ENCODE results near the gene SRGAP1.

The SRGAP1 gene

GRCh38 chr12:63977441-63977840 lies 132.9 kb downstream of the SRGAP1 start:
- no peak for DNase-seq

- DNase-seq = no peak
These were observed 134.0 kb downstream of the SRGAP1 start for GRCh38 chr12:63978519-63978918.

DNA sequence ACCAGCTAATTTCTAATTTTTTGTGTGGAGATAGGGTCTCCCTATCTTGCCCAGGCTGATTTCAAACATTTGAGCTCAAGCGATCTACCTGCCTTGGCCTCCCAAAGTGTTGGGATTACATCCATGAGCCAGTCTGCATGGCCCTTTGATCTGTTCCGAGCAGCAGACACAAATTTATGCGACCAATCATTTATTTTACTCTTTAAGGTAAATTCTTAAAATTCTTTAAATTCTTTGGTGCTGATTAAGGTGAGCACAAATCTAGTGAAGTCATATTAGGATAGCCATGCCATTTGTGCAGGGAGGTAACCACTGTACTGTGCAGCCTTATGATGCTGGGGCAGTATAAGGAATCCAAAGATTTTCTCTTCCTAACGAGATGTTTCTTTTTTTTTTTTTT lies 135.7 kb downstream of the SRGAP1 start:
- no peak for DNase-seq

- no peak for DNase-seq
These were observed 136.8 kb downstream of the SRGAP1 start for GRCh38 chr12:63981343-63981742.

DNA sequence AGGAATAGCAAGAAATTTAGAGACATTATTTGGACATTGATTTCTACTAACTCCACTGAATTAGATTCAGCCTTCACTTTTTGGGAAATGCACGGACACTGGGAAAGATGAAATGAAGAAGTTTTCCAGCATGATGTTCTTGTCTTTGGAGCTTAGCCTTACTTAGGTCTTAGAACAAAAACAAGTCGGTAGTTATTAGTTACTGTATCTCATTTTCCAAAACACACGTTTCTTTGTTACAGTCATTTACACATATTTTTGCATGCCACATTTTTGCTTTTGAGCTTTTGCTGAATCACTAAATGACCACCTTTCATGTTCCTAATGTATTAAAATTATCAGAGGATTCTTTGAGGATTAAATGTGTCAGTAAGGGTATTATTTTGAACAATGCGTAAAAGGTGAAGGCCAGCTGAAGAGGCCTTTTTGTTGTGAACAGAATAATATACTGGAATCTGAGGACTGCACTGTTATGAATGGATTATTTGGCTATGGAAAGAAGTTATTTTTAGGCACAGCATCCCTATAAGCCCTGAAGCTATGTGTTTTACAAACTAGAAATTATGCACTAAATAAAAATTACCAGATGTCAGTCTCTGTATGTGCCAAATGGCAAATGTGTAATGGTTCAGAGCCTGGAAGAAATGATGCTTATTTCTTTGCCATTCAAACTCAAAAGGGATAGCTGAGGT lies 138.2 kb downstream of the SRGAP1 start:
- DNase-seq = no peak

DNA sequence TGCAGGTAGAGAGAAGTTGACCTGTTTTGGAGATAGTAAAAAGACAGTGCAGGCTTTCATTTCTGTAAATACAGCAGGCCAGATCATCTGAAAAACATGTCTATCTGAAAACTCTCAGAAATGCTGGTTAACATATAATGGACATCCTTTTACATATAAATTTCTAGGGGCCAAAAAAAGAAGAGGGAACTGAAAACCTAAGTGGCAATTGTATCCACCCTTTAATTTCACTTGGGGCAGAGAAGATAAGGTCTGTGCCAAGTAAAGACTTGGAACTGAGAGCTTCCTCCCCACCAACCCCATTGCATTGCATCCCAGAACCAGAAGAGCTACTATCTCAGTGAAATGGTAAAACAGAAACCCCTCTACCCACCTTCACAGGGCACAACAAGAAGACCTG lies 141.0 kb downstream of the SRGAP1 start:
- DNase-seq = no peak

DNA sequence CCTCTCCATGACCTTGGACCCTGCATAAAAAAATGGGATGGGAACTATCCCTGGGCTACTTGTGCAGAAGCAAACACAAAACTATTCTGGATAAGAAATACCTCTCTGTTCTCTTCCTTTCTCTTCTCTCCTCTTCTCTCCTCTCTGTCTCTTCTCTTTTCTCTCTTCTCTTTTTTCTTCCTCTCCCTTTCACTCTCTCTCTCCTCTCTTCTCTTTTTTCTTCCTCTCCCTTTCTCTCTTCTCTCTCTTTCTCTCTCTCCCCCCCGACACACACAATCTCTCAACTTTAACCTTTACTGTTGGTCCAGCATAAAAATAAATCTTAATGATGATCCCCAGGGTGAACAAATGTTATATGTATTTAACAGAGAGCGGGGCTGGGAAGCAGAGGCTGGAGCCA lies 141.4 kb downstream of the SRGAP1 start:
- no peak for DNase-seq

DNA sequence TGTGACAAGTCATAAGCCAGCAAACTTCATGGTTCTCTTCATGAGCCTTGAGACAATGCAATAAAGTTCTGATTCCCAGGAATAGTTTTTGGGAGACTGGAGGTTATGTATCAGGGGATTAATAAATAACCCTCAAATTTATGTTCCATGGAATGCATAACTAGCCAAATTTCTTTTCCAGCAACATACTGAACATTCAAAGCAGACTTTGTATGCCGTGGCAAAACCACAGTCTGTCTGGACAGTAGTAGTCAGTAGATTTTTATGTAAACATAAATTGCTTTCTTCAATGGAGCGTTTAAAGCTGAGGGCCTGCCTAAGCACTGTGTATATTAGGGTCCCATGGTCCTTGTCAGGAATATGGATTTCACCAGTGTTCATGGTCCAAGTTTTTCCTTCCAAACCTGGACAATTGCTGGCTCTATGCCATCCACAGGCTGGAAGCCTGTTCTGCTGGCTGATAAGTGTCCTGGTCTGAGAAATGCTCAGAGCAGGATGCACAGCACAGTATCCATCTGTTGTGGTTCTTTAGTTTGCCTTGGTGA lies 144.9 kb downstream of the SRGAP1 start:
- DNase-seq = no peak

DNA sequence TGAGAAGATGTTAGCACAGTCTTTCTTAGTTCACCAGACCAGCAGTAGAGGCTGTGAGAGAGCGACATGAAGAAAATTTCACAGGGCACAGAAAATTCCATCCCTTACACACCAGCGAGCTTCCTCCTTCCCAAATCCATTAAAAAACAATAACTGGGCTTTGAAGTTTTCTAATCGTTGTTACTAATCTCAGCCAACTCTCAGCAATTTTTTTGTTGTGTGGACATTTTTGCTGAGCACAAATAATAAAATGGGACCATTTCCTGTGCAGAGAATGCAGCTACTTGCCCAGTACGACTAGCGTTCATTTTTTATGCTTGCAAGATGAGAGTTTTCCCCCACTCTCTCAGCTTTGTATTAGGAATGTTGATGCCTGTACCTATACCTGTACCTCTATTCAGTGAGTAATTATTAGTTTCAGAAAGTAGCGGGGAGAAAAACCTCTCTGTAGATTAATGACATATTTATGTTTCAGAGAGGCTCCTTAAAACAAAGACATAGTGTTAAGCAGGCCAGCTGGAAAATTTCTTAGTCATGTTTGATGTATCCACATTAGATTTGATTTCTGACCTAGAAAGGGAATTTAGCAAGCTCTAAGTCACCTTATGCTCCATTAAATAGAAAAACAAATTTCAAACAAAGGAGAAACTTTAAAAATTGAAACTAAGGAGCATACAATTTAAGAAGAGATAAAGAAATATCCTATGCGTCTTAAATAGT lies 146.5 kb downstream of the SRGAP1 start:
- DNase-seq = no peak

DNA sequence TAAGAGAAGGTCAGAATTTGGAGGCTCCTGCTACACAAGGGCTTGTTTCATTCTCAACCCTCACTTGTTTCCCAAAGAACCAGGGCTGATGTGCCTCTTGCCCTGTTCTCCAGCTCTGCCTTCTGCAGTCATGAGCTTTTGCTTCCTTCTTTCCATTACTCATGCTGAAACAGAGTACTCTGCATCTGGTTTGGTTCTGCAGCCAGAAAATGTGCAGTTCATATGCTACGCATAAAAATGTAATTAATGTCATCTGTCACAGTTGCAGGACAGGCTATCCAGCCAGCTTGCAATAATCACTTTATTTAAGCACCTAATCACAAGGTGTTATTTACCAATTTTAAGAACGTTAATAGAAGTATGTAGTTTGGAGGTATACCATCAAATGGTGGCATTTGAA lies 150.2 kb downstream of the SRGAP1 start:
- DNase-seq = no peak

- DNase-seq = peak; percentile 8
These were observed 151.0 kb downstream of the SRGAP1 start for GRCh38 chr12:63995512-63995911.

GRCh38 chr12:63996556-63996955 lies 152.1 kb downstream of the SRGAP1 start:
- no peak for DNase-seq

DNA sequence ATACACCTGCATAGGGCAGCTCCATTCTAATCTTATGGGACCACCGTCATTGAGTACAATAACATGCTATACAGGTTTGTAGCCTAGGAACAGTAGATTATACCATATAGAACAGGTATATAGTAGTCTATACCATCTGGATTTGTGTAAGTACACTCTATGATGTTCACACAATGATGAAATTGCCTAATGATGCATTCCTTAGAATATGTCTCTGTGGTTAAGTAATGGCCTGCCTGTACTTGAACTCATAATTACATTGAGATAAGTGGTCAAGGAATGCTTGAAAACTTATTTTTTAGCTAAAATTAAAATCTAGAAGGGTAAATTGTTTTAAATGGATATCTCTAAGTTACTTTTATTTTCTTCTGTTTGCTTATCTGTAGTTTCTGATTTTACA lies 152.7 kb downstream of the SRGAP1 start:
- no peak for DNase-seq

DNA sequence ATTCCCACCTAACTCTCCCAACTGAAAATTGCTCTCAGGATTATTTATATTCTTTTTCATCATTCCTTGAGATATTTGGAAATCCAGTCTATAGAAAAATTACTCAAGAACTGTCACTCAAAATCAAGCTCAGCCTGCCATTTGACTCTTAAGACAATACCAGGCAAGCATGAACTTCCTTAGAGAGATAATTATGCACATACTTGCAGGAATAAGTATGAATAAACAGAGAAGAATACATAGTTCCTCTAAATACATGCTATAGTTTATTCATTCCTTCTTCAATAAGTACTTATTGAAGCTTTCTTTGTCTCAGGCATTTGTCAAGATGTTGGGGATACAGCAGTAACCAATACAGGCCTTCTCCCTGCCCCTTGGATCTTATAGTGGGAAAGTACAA lies 154.1 kb downstream of the SRGAP1 start:
- no peak for DNase-seq

GRCh38 chr12:63999853-64000252 lies 155.4 kb downstream of the SRGAP1 start:
- DNase-seq = no peak

DNA sequence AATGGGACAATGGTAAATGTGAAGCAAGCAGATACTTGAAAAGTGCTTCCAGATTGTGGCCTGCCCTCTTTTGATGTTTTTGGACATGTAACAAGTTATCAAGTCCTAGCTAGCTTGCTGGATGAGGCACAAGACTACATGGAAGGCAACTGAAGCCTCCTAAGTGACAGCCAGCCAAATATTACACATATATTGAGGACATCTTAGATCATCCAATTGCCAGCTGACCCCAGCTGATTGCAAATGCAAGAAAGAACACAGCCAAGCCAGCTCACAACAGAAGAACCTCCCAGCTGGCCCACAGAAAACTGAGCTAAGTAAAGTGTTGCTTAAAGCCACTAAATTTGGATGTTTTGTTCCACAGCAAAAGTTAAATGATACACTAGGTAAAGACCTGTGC lies 156.9 kb downstream of the SRGAP1 start:
- no peak for DNase-seq

DNA sequence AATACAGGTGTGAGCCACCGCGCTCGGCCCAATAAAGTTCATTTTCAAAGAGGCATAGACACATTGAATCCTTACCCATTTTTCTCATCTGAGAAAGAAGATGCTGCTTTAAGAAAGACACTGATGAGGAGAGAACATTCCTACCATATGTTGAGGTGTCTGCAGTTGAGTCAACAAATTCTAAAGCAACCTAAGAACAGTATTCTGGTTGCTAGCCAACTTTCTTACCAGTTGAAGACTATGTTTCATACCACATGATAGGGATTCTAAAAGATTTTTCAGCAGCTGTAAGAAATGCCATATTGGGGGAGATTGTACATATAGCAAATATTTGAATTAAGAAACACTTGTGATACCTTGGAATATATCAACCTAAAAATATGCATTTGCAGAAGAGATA lies 160.1 kb downstream of the SRGAP1 start:
- no peak for DNase-seq

- DNase-seq = no peak
These were observed 161.8 kb downstream of the SRGAP1 start for GRCh38 chr12:64006211-64006825.

DNA sequence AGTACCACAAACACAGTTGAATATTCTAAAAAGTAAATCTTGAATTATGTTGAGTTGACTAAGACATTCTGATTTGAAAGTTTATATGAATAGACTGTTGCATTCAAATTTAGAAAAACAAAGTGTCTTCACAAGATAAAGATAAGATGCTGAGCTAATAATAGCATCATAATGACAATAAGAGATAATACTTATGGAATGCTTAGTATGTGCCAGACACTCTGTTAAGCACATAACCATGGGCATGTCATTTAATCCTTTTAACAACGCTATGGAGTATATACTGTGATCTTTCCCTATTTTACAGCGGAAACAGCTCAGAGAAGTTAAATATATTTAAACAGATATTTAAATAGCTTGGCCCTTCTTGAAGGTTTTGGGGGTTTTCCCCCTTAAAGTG lies 163.4 kb downstream of the SRGAP1 start:
- DNase-seq = no peak

- DNase-seq = no peak
These were observed 164.1 kb downstream of the SRGAP1 start for GRCh38 chr12:64008596-64008995.

GRCh38 chr12:64009321-64010068 lies 165.0 kb downstream of the SRGAP1 start:
- DNase-seq = no peak

- DNase-seq = no peak
These were observed 165.7 kb downstream of the SRGAP1 start for GRCh38 chr12:64010069-64010686.

DNA sequence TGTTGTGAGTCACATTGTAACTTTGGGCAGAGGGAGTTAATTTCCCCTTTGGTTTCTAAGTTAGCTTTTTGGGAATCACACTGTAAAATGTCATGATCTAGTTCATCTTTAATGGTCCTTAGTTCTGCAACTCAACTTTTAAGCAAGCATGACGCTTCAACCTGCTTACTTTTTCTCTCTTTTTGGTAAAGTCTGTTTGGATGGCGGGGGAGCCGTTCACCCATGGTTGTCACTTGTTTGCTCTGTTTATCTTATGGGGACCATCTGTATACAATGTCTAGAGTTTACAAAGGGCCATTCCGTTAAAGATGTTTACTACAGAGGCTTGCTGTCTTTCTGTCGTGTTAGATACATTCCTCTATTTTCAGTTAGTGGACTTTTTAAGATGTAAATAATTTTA lies 172.0 kb downstream of the SRGAP1 start:
- DNase-seq = no peak

Measured in NCI-H1436 (cell line).